Ishikawa (cell line): ENCODE measurements around the gene TAOK3.

Experiments used
- FOXM1 ChIP-seq: IDR thresholded peaks from 2 replicates; pipeline ENCODE4 v1.6.1; 2012; ENCODE audit warnings: low read depth, borderline replicate concordance
- TAF1 ChIP-seq: IDR thresholded peaks from 2 replicates; pipeline ENCODE4 v1.6.1; 2012; ENCODE audit warnings: low read depth, mild to moderate bottlenecking

DNA sequence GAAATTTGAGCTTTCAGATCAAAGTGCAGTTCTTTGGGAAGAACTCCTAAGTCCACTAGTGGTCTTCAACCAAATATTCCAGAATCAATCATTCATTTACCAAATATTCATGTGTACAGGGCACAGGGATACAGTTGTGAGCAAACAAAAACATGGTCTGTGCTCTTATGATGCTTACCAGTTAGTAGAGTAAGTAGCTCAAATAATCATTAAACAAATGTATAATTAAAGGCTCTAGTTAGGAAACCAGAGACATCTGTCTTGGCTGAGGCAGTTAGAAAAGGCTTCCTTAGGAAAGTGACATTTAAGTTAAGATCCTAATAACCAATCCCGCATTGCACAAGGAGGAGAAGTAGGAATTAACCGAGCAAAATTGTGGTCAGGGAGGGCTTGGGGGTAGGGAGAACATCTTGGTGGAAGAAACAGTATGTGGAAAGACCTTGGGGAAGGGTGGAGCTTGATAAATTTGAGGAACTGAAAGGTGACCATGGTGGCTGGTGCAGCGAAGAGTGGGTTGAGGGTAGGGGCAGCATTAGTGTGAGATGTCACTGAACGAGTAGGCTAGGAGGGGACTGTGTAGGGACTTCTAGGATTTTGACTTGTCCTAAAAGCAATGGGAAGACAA, 196.8 kb downstream of the TAOK3 start:
- TF ChIP-seq TAF1 (no peak), FOXM1 (no peak)
